SK-N-MC (cell line): Measurements from ENCODE around the gene SERINC2.

Source experiments
- DNase-seq: peaks from one replicate; pipeline ENCODE4 v3.0.0-alpha.2; 2011; ENCODE audit warnings: low read depth, low spot score
- H3K27ac ChIP-seq: fragments of 200-600 bp; sonication (generic); 2 replicates; pipeline ENCODE4 v1.5.1; 2016; ENCODE audit warnings: mixed run types
- H3K36me3 ChIP-seq: fragments of 200-600 bp; sonication (generic); 2 replicates; pipeline ENCODE4 v1.6.1; 2017; ENCODE audit warnings: antibody characterized with exemption, low read length, mixed read lengths; ENCODE audit not compliant: insufficient read depth
- H3K4me3 ChIP-seq: fragments of 200-600 bp; sonication (generic); 2 replicates; pipeline ENCODE4 v1.5.1; 2016
- H3K9ac ChIP-seq: fragments of 200-600 bp; sonication (generic); 2 replicates; pipeline ENCODE4 v1.8.0; 2017; ENCODE audit warnings: mixed run types, mixed read lengths; ENCODE audit not compliant: insufficient read length
- H3K9me3 ChIP-seq: fragments of 200-600 bp; sonication (generic); 2 replicates; pipeline ENCODE4 v1.6.1; 2017; ENCODE audit warnings: low read depth, mild to moderate bottlenecking, antibody characterized with exemption, low read length, moderate library complexity, mixed read lengths
- EZH2 ChIP-seq: fragments of 200-600 bp; sonication (generic); IDR thresholded peaks from one replicate; pipeline ENCODE4 v1.6.1; 2017; ENCODE audit warnings: antibody characterized with exemption
- FOXP2 ChIP-seq: optimal IDR thresholded peaks from 2 replicates; pipeline ENCODE3; 2011; ENCODE audit warnings: mild to moderate bottlenecking, moderate library complexity; ENCODE audit not compliant: insufficient read depth; ENCODE audit errors: extremely low read length, control extremely low read depth
- POLR2AphosphoS5 ChIP-seq: IDR thresholded peaks from 2 replicates; pipeline ENCODE4 v1.6.1; 2012; ENCODE audit warnings: mild to moderate bottlenecking, low read depth, low read length, borderline replicate concordance

SERINC2 gene

GRCh38 chr1:31412732-31413404, at the start of gene SERINC2:
Gene SERINC2 (plus strand): TSS chr1:31413213. CDS start chr1:31413266, 53 bp downstream.
- peak within 1 kb of the TSS; percentile 80 for H3K4me3 ChIP-seq
- H3K9ac ChIP-seq = peak within 1 kb of the TSS; percentile 60
- TF ChIP-seq POLR2AphosphoS5 (no peak), EZH2 (no peak), FOXP2 (no peak)
- no peaks in the 10 kb centered on the region for H3K36me3 ChIP-seq
- H3K27ac ChIP-seq = no peak within 1 kb of the TSS
- DNase-seq = no peak
- no peaks in the 10 kb centered on the region for H3K9me3 ChIP-seq

GRCh38 chr1:31364561-31365250, 48.3 kb upstream of the SERINC2 start:
- H3K27ac ChIP-seq = no peak overlapping the region
- H3K9ac ChIP-seq = no peak overlapping the region
- no peak for DNase-seq
- peaks cover 10% of the 10 kb centered on the region for H3K36me3 ChIP-seq
- no peak overlapping the region for H3K4me3 ChIP-seq
- H3K9me3 ChIP-seq = no peaks in the 10 kb centered on the region
- TF ChIP-seq FOXP2 (no peak), EZH2 (no peak), POLR2AphosphoS5 (no peak)

GRCh38 chr1:31366796-31367195, 46.2 kb upstream of the SERINC2 start:
- Histone ChIP-seq H3K9me3 (no peaks in the 10 kb centered on the region), H3K9ac (no peak overlapping the region), H3K4me3 (no peak overlapping the region), H3K27ac (no peak overlapping the region), H3K36me3 (peaks cover 10% of the 10 kb centered on the region)
- no peak for DNase-seq
- no peak for TF ChIP-seq POLR2AphosphoS5
- TF ChIP-seq FOXP2 = no peak
- no peak for TF ChIP-seq EZH2

GRCh38 chr1:31368611-31369107, 44.4 kb upstream of the SERINC2 start:
- TF ChIP-seq EZH2 = no peak
- no peak for TF ChIP-seq POLR2AphosphoS5
- TF ChIP-seq FOXP2 = no peak
- H3K4me3 ChIP-seq = no peak overlapping the region
- peaks cover 10% of the 10 kb centered on the region for H3K36me3 ChIP-seq
- no peak overlapping the region for H3K27ac ChIP-seq
- H3K9me3 ChIP-seq = no peaks in the 10 kb centered on the region
- H3K9ac ChIP-seq = no peak overlapping the region
- no peak for DNase-seq

GRCh38 chr1:31370021-31370420, 43.0 kb upstream of the SERINC2 start:
- H3K9ac ChIP-seq = no peak overlapping the region
- H3K27ac ChIP-seq = no peak overlapping the region
- no peaks in the 10 kb centered on the region for H3K9me3 ChIP-seq
- peaks cover under 1% of the 10 kb centered on the region; the same call in 1 of the 2 replicates for H3K36me3 ChIP-seq
- no peak overlapping the region for H3K4me3 ChIP-seq
- DNase-seq = no peak
- TF ChIP-seq POLR2AphosphoS5 = no peak
- no peak for TF ChIP-seq FOXP2
- TF ChIP-seq EZH2 = no peak

GRCh38 chr1:31370565-31370964, 42.4 kb upstream of the SERINC2 start:
- no peak for DNase-seq
- H3K4me3 ChIP-seq = no peak overlapping the region
- no peak for TF ChIP-seq FOXP2
- no peak for TF ChIP-seq EZH2
- H3K27ac ChIP-seq = no peak overlapping the region
- no peak overlapping the region for H3K9ac ChIP-seq
- no peaks in the 10 kb centered on the region for H3K9me3 ChIP-seq
- H3K36me3 ChIP-seq = no peaks in the 10 kb centered on the region

- Histone ChIP-seq H3K9ac (no peak overlapping the region), H3K9me3 (no peaks in the 10 kb centered on the region), H3K4me3 (no peak overlapping the region), H3K27ac (no peak overlapping the region), H3K36me3 (no peaks in the 10 kb centered on the region)
- no peak for DNase-seq
- TF ChIP-seq FOXP2 = no peak
- no peak for TF ChIP-seq EZH2
- no peak for TF ChIP-seq POLR2AphosphoS5
Measured at GRCh38 chr1:31371121-31371959, 41.7 kb upstream of the SERINC2 start.

GRCh38 chr1:31372051-31372450, 41.0 kb upstream of the SERINC2 start:
- Histone ChIP-seq H3K27ac (no peak overlapping the region), H3K4me3 (no peak overlapping the region), H3K36me3 (no peaks in the 10 kb centered on the region), H3K9me3 (no peaks in the 10 kb centered on the region), H3K9ac (no peak overlapping the region)
- no peak for DNase-seq
- TF ChIP-seq POLR2AphosphoS5 (no peak), FOXP2 (no peak), EZH2 (no peak)
